ENCODE results near the gene MAGEF1.
A peak's percentile ranks its signal among the peaks of the same experiment; 100 is the strongest.

MAGEF1 gene

DNA sequence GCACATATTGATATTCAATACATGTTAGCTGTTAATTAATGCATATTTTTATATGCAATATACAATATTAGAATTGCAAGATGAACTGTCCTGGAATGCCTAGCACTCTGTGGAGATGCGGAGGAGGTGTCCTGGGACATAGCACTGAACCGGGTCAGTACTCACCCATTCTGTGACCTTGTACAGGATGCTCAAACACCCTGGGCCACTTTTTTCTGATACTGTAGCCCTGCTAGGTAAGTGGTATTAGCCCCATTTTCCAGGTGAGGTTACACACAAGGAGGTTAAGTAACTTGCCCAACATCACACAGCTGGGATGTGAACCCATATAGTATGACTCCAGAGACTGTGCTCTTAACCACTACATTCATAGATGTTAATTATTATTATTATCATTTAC lies 1.7 kb upstream of the MAGEF1 start:
- Histone ChIP-seq H3K27me3 (ENCODE audit: control insufficient read depth, insufficient read depth, low read length) (no peaks in the 10 kb centered on the region), H3K9me3 (ENCODE audit: control insufficient read depth, insufficient read depth, low read length) (no peaks in the 10 kb centered on the region), H3K9ac (ENCODE audit: low read depth, low read length) (no peak overlapping the region), H3K4me3 (ENCODE audit: low read depth, low read length) (no peak overlapping the region), H3K36me3 (ENCODE audit: control insufficient read depth, insufficient read depth, low read length) (no peaks in the 10 kb centered on the region), H3K4me1 (ENCODE audit: control insufficient read depth, insufficient read depth, low read length) (peaks cover 10% of the 10 kb centered on the region)

- Histone ChIP-seq H3K36me3 (ENCODE audit: control insufficient read depth, insufficient read depth, low read length) (no peaks in the 10 kb centered on the region), H3K4me3 (ENCODE audit: low read depth, low read length) (no peak overlapping the region), H3K9me3 (ENCODE audit: control insufficient read depth, insufficient read depth, low read length) (no peaks in the 10 kb centered on the region), H3K9ac (ENCODE audit: low read depth, low read length) (no peak overlapping the region), H3K27me3 (ENCODE audit: control insufficient read depth, insufficient read depth, low read length) (no peaks in the 10 kb centered on the region), H3K4me1 (ENCODE audit: control insufficient read depth, insufficient read depth, low read length) (peaks cover 10% of the 10 kb centered on the region)
These were observed 1.1 kb upstream of the MAGEF1 start for GRCh38 chr3:184713040-184713355.

DNA sequence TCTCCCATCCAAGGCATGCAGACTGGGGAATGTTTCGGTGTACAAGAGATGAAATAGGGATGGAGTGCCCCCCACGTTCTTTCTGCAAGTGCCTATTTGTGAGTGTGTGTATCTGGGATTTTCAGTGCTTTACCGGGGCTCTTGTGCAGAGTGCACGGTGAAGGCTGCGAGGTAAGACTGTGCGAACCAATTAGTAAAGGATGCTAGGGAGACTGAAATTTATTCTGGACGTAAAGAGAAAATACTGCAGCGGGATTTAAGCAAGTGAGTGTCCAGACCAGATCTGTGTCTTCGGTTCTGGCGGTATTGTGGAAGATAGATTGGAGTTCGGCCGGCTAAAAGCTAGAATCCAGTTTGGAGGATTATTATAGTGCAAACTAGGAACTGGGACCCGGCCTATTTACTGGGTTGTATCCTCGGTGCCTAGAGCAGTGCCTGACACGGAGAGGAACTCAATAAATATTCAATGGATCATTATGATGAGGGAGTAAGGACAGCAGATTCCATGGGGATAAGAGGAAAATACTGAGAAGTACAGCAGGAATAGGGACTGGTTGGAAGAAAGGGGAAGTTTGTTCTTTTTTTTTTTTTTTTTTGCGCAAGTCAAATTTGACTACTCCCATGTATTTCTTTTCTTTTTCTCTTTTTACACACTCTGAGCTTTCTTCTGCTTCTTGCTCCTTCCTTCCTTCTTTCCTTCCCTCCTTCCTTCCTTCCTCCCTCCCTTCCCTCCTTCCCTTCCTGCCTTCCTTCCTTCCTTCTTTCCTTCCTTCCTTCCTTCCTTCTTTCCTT lies 580 bp upstream of the MAGEF1 start:
- Histone ChIP-seq H3K9ac (ENCODE audit: low read depth, low read length) (no peak overlapping the region), H3K4me3 (ENCODE audit: low read depth, low read length) (peak overlapping the region; percentile 96), H3K36me3 (ENCODE audit: control insufficient read depth, insufficient read depth, low read length) (peaks cover 1% of the 10 kb centered on the region), H3K4me1 (ENCODE audit: control insufficient read depth, insufficient read depth, low read length) (peaks cover 10% of the 10 kb centered on the region), H3K27me3 (ENCODE audit: control insufficient read depth, insufficient read depth, low read length) (no peaks in the 10 kb centered on the region), H3K9me3 (ENCODE audit: control insufficient read depth, insufficient read depth, low read length) (no peaks in the 10 kb centered on the region)

- peak overlapping the region; percentile 98 for H3K9ac ChIP-seq (ENCODE audit: low read depth, low read length)
- no peaks in the 10 kb centered on the region for H3K9me3 ChIP-seq (ENCODE audit: control insufficient read depth, insufficient read depth, low read length)
- H3K4me1 ChIP-seq (ENCODE audit: control insufficient read depth, insufficient read depth, low read length), result peaks cover 1% of the 10 kb centered on the region
- H3K27me3 ChIP-seq (ENCODE audit: control insufficient read depth, insufficient read depth, low read length), result no peaks in the 10 kb centered on the region
- peaks cover 3% of the 10 kb centered on the region for H3K36me3 ChIP-seq (ENCODE audit: control insufficient read depth, insufficient read depth, low read length)
- peak overlapping the region; percentile 96 for H3K4me3 ChIP-seq (ENCODE audit: low read depth, low read length)
These were observed 883 bp downstream of the MAGEF1 start for GRCh38 chr3:184710870-184711492.

DNA sequence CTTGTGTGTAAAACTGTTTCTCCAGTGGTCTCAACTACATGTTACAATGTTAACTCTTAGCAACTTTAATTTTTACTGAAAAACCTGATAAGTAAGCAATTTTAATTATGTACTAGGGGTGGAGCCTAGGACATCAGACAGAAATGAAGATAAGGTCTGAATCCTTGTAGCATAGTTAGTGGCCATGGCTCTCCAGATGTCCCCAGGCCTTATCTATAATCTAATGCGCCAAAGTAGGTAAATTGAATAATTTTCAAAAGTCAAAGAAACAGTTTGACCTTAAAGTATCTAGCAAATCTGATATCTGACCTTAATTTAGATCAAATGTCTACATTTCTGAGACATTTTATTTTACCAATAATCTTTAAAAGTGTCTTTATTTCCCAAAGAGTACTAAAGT lies 8.2 kb downstream of the MAGEF1 start:
- H3K36me3 ChIP-seq (ENCODE audit: control insufficient read depth, insufficient read depth, low read length), result peaks cover 3% of the 10 kb centered on the region
- no peak overlapping the region for H3K9ac ChIP-seq (ENCODE audit: low read depth, low read length)
- no peak overlapping the region for H3K4me3 ChIP-seq (ENCODE audit: low read depth, low read length)
- no peaks in the 10 kb centered on the region for H3K27me3 ChIP-seq (ENCODE audit: control insufficient read depth, insufficient read depth, low read length)
- H3K9me3 ChIP-seq (ENCODE audit: control insufficient read depth, insufficient read depth, low read length), result no peaks in the 10 kb centered on the region
- no peaks in the 10 kb centered on the region for H3K4me1 ChIP-seq (ENCODE audit: control insufficient read depth, insufficient read depth, low read length)

DNA sequence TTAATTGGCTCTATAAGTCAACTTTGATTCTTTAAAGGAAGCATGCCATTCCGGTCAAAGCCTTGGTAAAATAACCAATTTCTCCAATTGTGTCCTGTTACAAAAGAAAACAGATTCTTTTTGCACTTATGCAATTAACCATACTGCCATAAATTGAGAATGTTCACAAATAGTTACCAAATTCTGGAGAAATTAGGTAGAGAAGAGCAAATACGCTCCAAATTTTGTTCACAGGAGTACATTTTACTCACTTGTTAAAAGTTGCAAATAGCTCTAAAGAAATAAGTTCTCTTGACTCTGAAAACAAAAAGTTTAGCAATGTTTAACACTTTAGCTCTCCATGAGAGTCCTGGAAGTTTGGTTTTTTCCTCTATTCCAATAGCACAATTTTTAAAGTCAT lies 11.1 kb downstream of the MAGEF1 start:
- Histone ChIP-seq H3K4me1 (ENCODE audit: control insufficient read depth, insufficient read depth, low read length) (no peaks in the 10 kb centered on the region), H3K36me3 (ENCODE audit: control insufficient read depth, insufficient read depth, low read length) (no peaks in the 10 kb centered on the region)

DNA sequence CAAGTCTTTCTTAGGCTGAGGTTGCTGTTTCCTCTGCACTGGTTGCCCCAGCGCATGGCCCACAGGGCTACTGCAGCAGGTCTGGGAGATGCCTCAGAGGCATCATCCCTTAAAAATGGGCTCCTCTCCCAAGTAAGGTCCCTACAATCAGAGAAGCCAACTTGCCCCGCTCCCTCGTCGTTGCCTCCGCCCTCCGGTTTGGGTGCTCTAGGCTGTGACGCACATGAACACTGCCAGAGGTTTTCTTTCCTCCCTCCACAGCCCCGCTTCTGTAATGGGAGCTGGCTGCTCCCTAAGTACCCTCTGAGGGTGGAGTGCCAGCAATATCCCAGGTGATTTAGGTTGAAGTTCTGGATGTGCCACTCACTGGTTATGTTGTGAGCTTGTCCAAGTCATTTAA lies 14.0 kb downstream of the MAGEF1 start:
- H3K9me3 ChIP-seq (ENCODE audit: control insufficient read depth, insufficient read depth, low read length), result no peaks in the 10 kb centered on the region
- H3K36me3 ChIP-seq (ENCODE audit: control insufficient read depth, insufficient read depth, low read length), result no peaks in the 10 kb centered on the region
- H3K9ac ChIP-seq (ENCODE audit: low read depth, low read length), result no peak overlapping the region
- no peak overlapping the region for H3K4me3 ChIP-seq (ENCODE audit: low read depth, low read length)
- H3K4me1 ChIP-seq (ENCODE audit: control insufficient read depth, insufficient read depth, low read length), result peaks cover 3% of the 10 kb centered on the region
- H3K27me3 ChIP-seq (ENCODE audit: control insufficient read depth, insufficient read depth, low read length), result peaks cover 3% of the 10 kb centered on the region

More for the DNA sequence above, 11.1 kb downstream of the MAGEF1 start:
- Histone ChIP-seq H3K27me3 (ENCODE audit: control insufficient read depth, insufficient read depth, low read length) (no peaks in the 10 kb centered on the region), H3K9me3 (ENCODE audit: control insufficient read depth, insufficient read depth, low read length) (no peaks in the 10 kb centered on the region), H3K9ac (ENCODE audit: low read depth, low read length) (no peak overlapping the region), H3K4me3 (ENCODE audit: low read depth, low read length) (no peak overlapping the region)

- Histone ChIP-seq H3K9ac (ENCODE audit: low read depth, low read length) (no peak overlapping the region), H3K4me1 (ENCODE audit: control insufficient read depth, insufficient read depth, low read length) (peaks cover 3% of the 10 kb centered on the region), H3K36me3 (ENCODE audit: control insufficient read depth, insufficient read depth, low read length) (no peaks in the 10 kb centered on the region), H3K27me3 (ENCODE audit: control insufficient read depth, insufficient read depth, low read length) (peaks cover 3% of the 10 kb centered on the region), H3K9me3 (ENCODE audit: control insufficient read depth, insufficient read depth, low read length) (no peaks in the 10 kb centered on the region), H3K4me3 (ENCODE audit: low read depth, low read length) (no peak overlapping the region)
These were observed 15.2 kb downstream of the MAGEF1 start for GRCh38 chr3:184696697-184697096.

DNA sequence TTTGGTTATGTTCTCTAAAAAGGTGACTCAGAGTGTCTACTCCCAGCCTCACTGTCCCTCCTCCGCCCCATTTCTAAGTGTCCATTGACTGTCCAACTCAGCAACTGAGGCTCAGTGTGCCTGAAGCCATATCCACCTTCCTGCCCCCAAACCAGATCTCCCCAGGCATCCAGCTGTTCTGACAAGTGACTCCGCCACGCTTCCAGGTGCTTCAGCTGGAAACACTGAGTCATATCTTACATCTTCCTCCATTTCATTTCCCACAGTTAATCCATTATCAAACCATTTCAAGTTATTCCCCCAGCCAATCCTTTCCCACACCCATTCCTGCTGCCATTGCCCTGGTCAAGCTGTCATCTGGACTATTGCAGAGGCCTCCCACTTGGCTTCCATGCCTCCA lies 17.1 kb downstream of the MAGEF1 start:
- Histone ChIP-seq H3K9ac (ENCODE audit: low read depth, low read length) (no peak overlapping the region), H3K4me3 (ENCODE audit: low read depth, low read length) (no peak overlapping the region), H3K9me3 (ENCODE audit: control insufficient read depth, insufficient read depth, low read length) (no peaks in the 10 kb centered on the region), H3K4me1 (ENCODE audit: control insufficient read depth, insufficient read depth, low read length) (peaks cover 3% of the 10 kb centered on the region), H3K27me3 (ENCODE audit: control insufficient read depth, insufficient read depth, low read length) (peaks cover 3% of the 10 kb centered on the region), H3K36me3 (ENCODE audit: control insufficient read depth, insufficient read depth, low read length) (no peaks in the 10 kb centered on the region)

- peaks cover 3% of the 10 kb centered on the region for H3K27me3 ChIP-seq (ENCODE audit: control insufficient read depth, insufficient read depth, low read length)
- no peaks in the 10 kb centered on the region for H3K36me3 ChIP-seq (ENCODE audit: control insufficient read depth, insufficient read depth, low read length)
- no peaks in the 10 kb centered on the region for H3K9me3 ChIP-seq (ENCODE audit: control insufficient read depth, insufficient read depth, low read length)
- H3K4me3 ChIP-seq (ENCODE audit: low read depth, low read length), result no peak overlapping the region
- H3K4me1 ChIP-seq (ENCODE audit: control insufficient read depth, insufficient read depth, low read length), result peaks cover 3% of the 10 kb centered on the region
- no peak overlapping the region for H3K9ac ChIP-seq (ENCODE audit: low read depth, low read length)
These were observed 17.7 kb downstream of the MAGEF1 start for GRCh38 chr3:184694133-184694665.

DNA sequence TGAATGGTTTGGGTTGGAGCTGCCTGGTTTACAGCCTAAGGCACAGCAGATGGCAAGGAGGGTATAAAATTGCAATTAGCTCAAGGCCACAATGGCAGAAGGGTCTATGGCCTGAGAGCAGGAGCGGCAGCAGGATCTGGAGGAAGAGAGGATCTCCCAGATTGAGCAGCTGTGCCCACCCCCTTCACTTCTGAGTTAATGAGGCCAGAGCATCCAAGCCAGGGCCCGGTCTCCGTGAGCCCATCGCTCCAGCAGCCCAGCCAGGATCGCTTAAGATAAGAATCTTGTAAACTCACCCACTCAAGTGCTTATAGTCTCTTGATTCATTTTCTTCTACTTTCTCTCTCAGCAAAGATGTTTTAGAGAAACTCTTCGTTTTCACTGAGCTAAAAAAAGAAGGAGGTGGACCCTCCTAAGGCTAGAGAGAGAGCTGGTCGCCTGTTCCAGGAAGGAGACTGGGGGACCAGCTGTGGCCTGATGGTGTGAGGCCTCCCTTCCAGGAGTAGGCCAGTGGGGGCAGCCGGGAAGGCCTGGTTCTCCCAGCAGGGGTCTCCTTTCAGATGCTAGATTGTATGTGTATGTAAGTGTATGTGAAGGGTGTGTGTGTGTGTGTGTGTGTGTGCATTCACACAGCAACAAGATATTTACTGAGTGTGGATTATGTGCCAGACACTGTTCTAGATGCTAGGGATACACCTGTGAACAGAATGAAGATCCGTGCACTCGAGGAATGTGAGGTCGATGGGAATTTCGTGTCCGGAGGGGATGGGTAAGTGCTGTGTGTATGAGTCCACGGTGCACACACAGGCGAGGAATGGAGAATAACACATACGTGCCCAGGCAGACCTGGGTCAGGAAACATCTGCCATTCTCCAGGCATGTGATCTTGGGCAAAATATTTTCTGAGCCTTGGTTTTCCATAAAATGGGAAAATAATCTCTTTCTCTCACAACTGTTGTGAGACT lies 18.6 kb downstream of the MAGEF1 start:
- H3K4me3 ChIP-seq (ENCODE audit: low read depth, low read length), result no peak overlapping the region
- H3K27me3 ChIP-seq (ENCODE audit: control insufficient read depth, insufficient read depth, low read length), result peaks cover 5% of the 10 kb centered on the region
- peaks cover 3% of the 10 kb centered on the region for H3K4me1 ChIP-seq (ENCODE audit: control insufficient read depth, insufficient read depth, low read length)
- no peak overlapping the region for H3K9ac ChIP-seq (ENCODE audit: low read depth, low read length)
- no peaks in the 10 kb centered on the region for H3K36me3 ChIP-seq (ENCODE audit: control insufficient read depth, insufficient read depth, low read length)
- no peaks in the 10 kb centered on the region for H3K9me3 ChIP-seq (ENCODE audit: control insufficient read depth, insufficient read depth, low read length)

Measured in iPS-15b (cell line).